ENCODE data around the gene TMEM130. TPM values are rescaled to one million over a fixed set of nuclear protein-coding genes. Genes with fewer than 3 reads are reported as not detected.

The TMEM130 gene
- 0.21 TPM for total RNA-seq

GRCh38 chr7:98869597-98870120, at the start of gene TMEM130:
TSS of gene TMEM130 (minus strand) at chr7:98870014. CDS start at chr7:98869861, 153 bp downstream.
- Histone ChIP-seq H3K27me3 (ENCODE audit: insufficient read depth, low read length) (peaks cover 16% of the 10 kb centered on the region), H3K4me1 (ENCODE audit: insufficient read depth, low read length) (peaks cover 12% of the 10 kb centered on the region), H3K4me3 (ENCODE audit: low read length) (no peak within 1 kb of the TSS), H3K9me3 (ENCODE audit: low read depth, low read length) (no peaks in the 10 kb centered on the region)

GRCh38 chr7:98917331-98917730, 47.5 kb upstream of the TMEM130 start:
- Histone ChIP-seq H3K9me3 (ENCODE audit: low read depth, low read length) (no peaks in the 10 kb centered on the region), H3K4me1 (ENCODE audit: insufficient read depth, low read length) (no peaks in the 10 kb centered on the region), H3K4me3 (ENCODE audit: low read length) (no peak overlapping the region), H3K27me3 (ENCODE audit: insufficient read depth, low read length) (no peaks in the 10 kb centered on the region)

- Histone ChIP-seq H3K9me3 (ENCODE audit: low read depth, low read length) (no peaks in the 10 kb centered on the region), H3K27me3 (ENCODE audit: insufficient read depth, low read length) (no peaks in the 10 kb centered on the region), H3K4me1 (ENCODE audit: insufficient read depth, low read length) (no peaks in the 10 kb centered on the region), H3K4me3 (ENCODE audit: low read length) (no peak overlapping the region)
These were observed 43.8 kb upstream of the TMEM130 start for GRCh38 chr7:98913612-98914011.

- H3K4me3 ChIP-seq (ENCODE audit: low read length) = no peak overlapping the region
- H3K4me1 ChIP-seq (ENCODE audit: insufficient read depth, low read length) = no peaks in the 10 kb centered on the region
- H3K9me3 ChIP-seq (ENCODE audit: low read depth, low read length) = no peaks in the 10 kb centered on the region
- H3K27me3 ChIP-seq (ENCODE audit: insufficient read depth, low read length) = no peaks in the 10 kb centered on the region
These were observed 43.2 kb upstream of the TMEM130 start for GRCh38 chr7:98913026-98913425.

- no peaks in the 10 kb centered on the region for H3K4me1 ChIP-seq (ENCODE audit: insufficient read depth, low read length)
- H3K27me3 ChIP-seq (ENCODE audit: insufficient read depth, low read length) = no peaks in the 10 kb centered on the region
- no peak overlapping the region for H3K4me3 ChIP-seq (ENCODE audit: low read length)
- no peaks in the 10 kb centered on the region for H3K9me3 ChIP-seq (ENCODE audit: low read depth, low read length)
These were observed 42.1 kb upstream of the TMEM130 start for GRCh38 chr7:98911916-98912315.

- Histone ChIP-seq H3K4me1 (ENCODE audit: insufficient read depth, low read length) (no peaks in the 10 kb centered on the region), H3K9me3 (ENCODE audit: low read depth, low read length) (no peaks in the 10 kb centered on the region), H3K4me3 (ENCODE audit: low read length) (no peak overlapping the region), H3K27me3 (ENCODE audit: insufficient read depth, low read length) (no peaks in the 10 kb centered on the region)
These were observed 40.6 kb upstream of the TMEM130 start for GRCh38 chr7:98910427-98910826.

- H3K9me3 ChIP-seq (ENCODE audit: low read depth, low read length) = no peaks in the 10 kb centered on the region
- no peaks in the 10 kb centered on the region for H3K4me1 ChIP-seq (ENCODE audit: insufficient read depth, low read length)
- H3K4me3 ChIP-seq (ENCODE audit: low read length) = no peak overlapping the region
- no peaks in the 10 kb centered on the region for H3K27me3 ChIP-seq (ENCODE audit: insufficient read depth, low read length)
These were observed 39.7 kb upstream of the TMEM130 start for GRCh38 chr7:98909487-98909886.

GRCh38 chr7:98908585-98908984, 38.8 kb upstream of the TMEM130 start:
- Histone ChIP-seq H3K27me3 (ENCODE audit: insufficient read depth, low read length) (no peaks in the 10 kb centered on the region), H3K4me1 (ENCODE audit: insufficient read depth, low read length) (no peaks in the 10 kb centered on the region), H3K9me3 (ENCODE audit: low read depth, low read length) (no peaks in the 10 kb centered on the region), H3K4me3 (ENCODE audit: low read length) (no peak overlapping the region)

GRCh38 chr7:98907570-98907969, 37.8 kb upstream of the TMEM130 start:
- Histone ChIP-seq H3K9me3 (ENCODE audit: low read depth, low read length) (no peaks in the 10 kb centered on the region), H3K4me1 (ENCODE audit: insufficient read depth, low read length) (no peaks in the 10 kb centered on the region), H3K27me3 (ENCODE audit: insufficient read depth, low read length) (no peaks in the 10 kb centered on the region), H3K4me3 (ENCODE audit: low read length) (no peak overlapping the region)

- Histone ChIP-seq H3K4me3 (ENCODE audit: low read length) (no peak overlapping the region), H3K27me3 (ENCODE audit: insufficient read depth, low read length) (no peaks in the 10 kb centered on the region), H3K9me3 (ENCODE audit: low read depth, low read length) (no peaks in the 10 kb centered on the region), H3K4me1 (ENCODE audit: insufficient read depth, low read length) (no peaks in the 10 kb centered on the region)
These were observed 33.4 kb upstream of the TMEM130 start for GRCh38 chr7:98903246-98903645.

- Histone ChIP-seq H3K9me3 (ENCODE audit: low read depth, low read length) (no peaks in the 10 kb centered on the region), H3K27me3 (ENCODE audit: insufficient read depth, low read length) (no peaks in the 10 kb centered on the region), H3K4me1 (ENCODE audit: insufficient read depth, low read length) (no peaks in the 10 kb centered on the region), H3K4me3 (ENCODE audit: low read length) (no peak overlapping the region)
These were observed 32.7 kb upstream of the TMEM130 start for GRCh38 chr7:98902523-98902922.

GRCh38 chr7:98900815-98901214, 31.0 kb upstream of the TMEM130 start:
- Histone ChIP-seq H3K4me3 (ENCODE audit: low read length) (no peak overlapping the region), H3K27me3 (ENCODE audit: insufficient read depth, low read length) (no peaks in the 10 kb centered on the region), H3K4me1 (ENCODE audit: insufficient read depth, low read length) (no peaks in the 10 kb centered on the region), H3K9me3 (ENCODE audit: low read depth, low read length) (no peaks in the 10 kb centered on the region)

- H3K9me3 ChIP-seq (ENCODE audit: low read depth, low read length) = no peaks in the 10 kb centered on the region
- no peak overlapping the region for H3K4me3 ChIP-seq (ENCODE audit: low read length)
- H3K27me3 ChIP-seq (ENCODE audit: insufficient read depth, low read length) = no peaks in the 10 kb centered on the region
- H3K4me1 ChIP-seq (ENCODE audit: insufficient read depth, low read length) = no peaks in the 10 kb centered on the region
These were observed 30.0 kb upstream of the TMEM130 start for GRCh38 chr7:98899816-98900215.

- no peak overlapping the region for H3K4me3 ChIP-seq (ENCODE audit: low read length)
- H3K4me1 ChIP-seq (ENCODE audit: insufficient read depth, low read length) = no peaks in the 10 kb centered on the region
- H3K9me3 ChIP-seq (ENCODE audit: low read depth, low read length) = no peaks in the 10 kb centered on the region
- no peaks in the 10 kb centered on the region for H3K27me3 ChIP-seq (ENCODE audit: insufficient read depth, low read length)
These were observed 22.8 kb upstream of the TMEM130 start for GRCh38 chr7:98892609-98893008.

GRCh38 chr7:98887038-98887437, 17.2 kb upstream of the TMEM130 start:
- no peaks in the 10 kb centered on the region for H3K9me3 ChIP-seq (ENCODE audit: low read depth, low read length)
- no peaks in the 10 kb centered on the region for H3K4me1 ChIP-seq (ENCODE audit: insufficient read depth, low read length)

GRCh38 chr7:98884416-98884815, 14.6 kb upstream of the TMEM130 start:
- Histone ChIP-seq H3K27me3 (ENCODE audit: insufficient read depth, low read length) (no peaks in the 10 kb centered on the region), H3K4me1 (ENCODE audit: insufficient read depth, low read length) (peaks cover 13% of the 10 kb centered on the region), H3K4me3 (ENCODE audit: low read length) (no peak overlapping the region)

More at GRCh38 chr7:98887038-98887437, 17.2 kb upstream of the TMEM130 start:
- Histone ChIP-seq H3K4me3 (ENCODE audit: low read length) (no peak overlapping the region), H3K27me3 (ENCODE audit: insufficient read depth, low read length) (no peaks in the 10 kb centered on the region)

More at GRCh38 chr7:98884416-98884815, 14.6 kb upstream of the TMEM130 start:
- H3K9me3 ChIP-seq (ENCODE audit: low read depth, low read length) = no peaks in the 10 kb centered on the region
